Measurements from ENCODE around the gene MYO7A.

The MYO7A gene

GRCh38 chr11:77144857-77145428, 16.9 kb downstream of the MYO7A start:
- no peak for TF ChIP-seq CTCF (IDR thresholded peaks at IDR 0.05; ENCODE audit: low read length, missing control alignments)
- DNase-seq (ENCODE audit: low read depth): no peak
- no peak overlapping the region for H3K4me3 ChIP-seq (replicated peaks; ENCODE audit: low read depth, low read length)

- no peak for DNase-seq (ENCODE audit: low read depth)
- no peak overlapping the region for H3K4me3 ChIP-seq (replicated peaks; ENCODE audit: low read depth, low read length)
- TF ChIP-seq CTCF (IDR thresholded peaks at IDR 0.05; ENCODE audit: low read length, missing control alignments): no peak
These were observed 18.4 kb downstream of the MYO7A start for GRCh38 chr11:77146261-77147035.

GRCh38 chr11:77147036-77147315, 18.9 kb downstream of the MYO7A start:
- no peak overlapping the region for H3K4me3 ChIP-seq (replicated peaks; ENCODE audit: low read depth, low read length)
- TF ChIP-seq CTCF (IDR thresholded peaks at IDR 0.05; ENCODE audit: low read length, missing control alignments): no peak
- DNase-seq (ENCODE audit: low read depth): no peak

GRCh38 chr11:77147668-77148321, 19.7 kb downstream of the MYO7A start:
- no peak for DNase-seq (ENCODE audit: low read depth)
- no peak for TF ChIP-seq CTCF (IDR thresholded peaks at IDR 0.05; ENCODE audit: low read length, missing control alignments)
- no peak overlapping the region for H3K4me3 ChIP-seq (replicated peaks; ENCODE audit: low read depth, low read length)

GRCh38 chr11:77148963-77149715, 21.1 kb downstream of the MYO7A start:
- H3K4me3 ChIP-seq (replicated peaks; ENCODE audit: low read depth, low read length): no peak overlapping the region
- DNase-seq (ENCODE audit: low read depth): no peak
- no peak for TF ChIP-seq CTCF (IDR thresholded peaks at IDR 0.05; ENCODE audit: low read length, missing control alignments)

- no peak for TF ChIP-seq CTCF (IDR thresholded peaks at IDR 0.05; ENCODE audit: low read length, missing control alignments)
- no peak overlapping the region for H3K4me3 ChIP-seq (replicated peaks; ENCODE audit: low read depth, low read length)
- no peak for DNase-seq (ENCODE audit: low read depth)
These were observed 21.8 kb downstream of the MYO7A start for GRCh38 chr11:77149716-77150392.

All from fibroblast of pulmonary artery (primary cell).